Smooth muscle cell (in vitro differentiated cells): ENCODE measurements around the gene TMTC1. TPM values are rescaled to one million over a fixed set of nuclear protein-coding genes. Genes with fewer than 3 reads are reported as not detected.

Source experiments
- DNase-seq: peaks from one replicate; lab custom pipeline; 2025; ENCODE audit not compliant: unreplicated experiment; lab: John Stamatoyannopoulos, UW
- H2AFZ ChIP-seq: fragments of 200-600 bp; sonication (generic); 2 replicates; pipeline ENCODE4 v1.6.0; 2016; ENCODE audit warnings: antibody characterized with exemption, low read depth, mild to moderate bottlenecking
- H3F3A ChIP-seq: fragments of 200-600 bp; sonication (generic); 2 replicates; pipeline ENCODE4 v1.6.0; 2017; ENCODE audit warnings: antibody characterized with exemption, low read depth
- H3K27ac ChIP-seq: fragments of 200-600 bp; sonication (generic); 2 replicates; pipeline ENCODE4 v1.5.1; 2016; ENCODE audit warnings: low read depth, mild to moderate bottlenecking
- H3K27me3 ChIP-seq: fragments of 200-600 bp; sonication (generic); 2 replicates; pipeline ENCODE4 v1.6.1; 2016; ENCODE audit warnings: low read depth, mild to moderate bottlenecking
- H3K36me3 ChIP-seq: fragments of 200-600 bp; sonication (generic); 2 replicates; pipeline ENCODE4 v1.5.1; 2016; ENCODE audit warnings: low read depth
- H3K4me1 ChIP-seq: fragments of 200-600 bp; sonication (generic); 2 replicates; pipeline ENCODE4 v1.5.1; 2016; ENCODE audit warnings: low read depth
- H3K4me2 ChIP-seq: fragments of 200-600 bp; sonication (generic); 2 replicates; pipeline ENCODE4 v1.6.0; 2016; ENCODE audit warnings: mild to moderate bottlenecking
- H3K4me3 ChIP-seq: fragments of 200-600 bp; sonication (generic); 2 replicates; pipeline ENCODE4 v1.5.1; 2016; ENCODE audit warnings: mild to moderate bottlenecking
- H3K79me2 ChIP-seq: fragments of 200-600 bp; sonication (generic); 2 replicates; pipeline ENCODE4 v1.6.0; 2016; ENCODE audit warnings: low read depth, mild to moderate bottlenecking
- H3K9ac ChIP-seq: fragments of 200-600 bp; sonication (generic); 2 replicates; pipeline ENCODE4 v1.6.0; 2016; ENCODE audit warnings: low read depth
- H3K9me3 ChIP-seq: fragments of 200-600 bp; sonication (generic); replicated peaks from 2 replicates; pipeline ENCODE4 v1.5.1; 2016; ENCODE audit warnings: low read depth
- H4K20me1 ChIP-seq: fragments of 200-600 bp; sonication (generic); 2 replicates; pipeline ENCODE4 v1.6.0; 2016; ENCODE audit warnings: low read depth
- CTCF ChIP-seq: fragments of 200-600 bp; sonication (generic); IDR thresholded peaks from 2 replicates; pipeline ENCODE4 v1.5.1; 2017; ENCODE audit warnings: borderline replicate concordance, mild to moderate bottlenecking, antibody characterized with exemption; ENCODE audit not compliant: insufficient read depth, poor library complexity, severe bottlenecking
- WGBS: methylation state at CpG from one replicate; pipeline ENCODE4 v1.1.7; 2016; ENCODE audit warnings: low lambda C conversion rate; 5-methylcytosine and 5-hydroxymethylcytosine counted together
- polyA plus RNA-seq: library from polyadenylated mRNA; unstranded; fragments of >200 nt; fragmentation: Nextera tagmentation; extraction: Ambion mirVana; gene quantifications from 2 replicates; pipeline ENCODE4 v1.2.1, GENCODE V29; 2016
- total RNA-seq: library from RNA; depleted of rRNA; stranded (reverse); fragments of >200 nt; gene quantifications from 2 replicates; pipeline ENCODE4 v1.2.3, GENCODE V29; 2014

TMTC1 gene
- total and polyA plus RNA-seq, 2 experiments from 2014 or later = 3.5 to 8.7 TPM

DNA sequence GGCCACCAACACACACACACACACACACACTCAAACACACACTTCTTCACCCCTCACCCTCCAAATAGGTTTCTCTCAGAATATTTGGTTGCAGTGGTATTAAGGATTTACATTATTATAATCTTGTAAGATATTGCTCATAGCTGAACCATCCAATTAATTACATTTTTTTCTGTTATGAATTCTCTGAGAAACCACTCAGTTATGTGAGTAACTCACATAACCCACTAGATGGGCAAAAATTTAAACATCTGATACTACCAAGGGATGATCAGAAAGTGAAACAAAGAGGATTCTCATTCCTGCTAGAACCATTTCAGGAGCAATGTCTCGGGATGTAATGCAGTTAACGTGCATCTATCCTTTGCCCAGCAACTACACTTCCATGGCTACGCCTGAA lies 31.6 kb downstream of the TMTC1 start:
- H3K36me3 ChIP-seq = no peaks in the 10 kb centered on the region
- no peak overlapping the region for H2AFZ ChIP-seq
- no peak overlapping the region for H3K27ac ChIP-seq
- no peak overlapping the region for H3K9ac ChIP-seq
- H4K20me1 ChIP-seq = no peaks in the 10 kb centered on the region
- DNase-seq = no peak
- no peaks in the 10 kb centered on the region for H3K79me2 ChIP-seq
- H3F3A ChIP-seq = no peaks in the 10 kb centered on the region
- no peak overlapping the region for H3K4me2 ChIP-seq
- no peaks in the 10 kb centered on the region for H3K27me3 ChIP-seq
- no peak overlapping the region for H3K4me3 ChIP-seq
- WGBS = 94% methylated on average over 3 of the region's 3 CpGs
- TF ChIP-seq CTCF = no peak
- H3K4me1 ChIP-seq = no peaks in the 10 kb centered on the region
- H3K9me3 ChIP-seq = no peaks in the 10 kb centered on the region

DNA sequence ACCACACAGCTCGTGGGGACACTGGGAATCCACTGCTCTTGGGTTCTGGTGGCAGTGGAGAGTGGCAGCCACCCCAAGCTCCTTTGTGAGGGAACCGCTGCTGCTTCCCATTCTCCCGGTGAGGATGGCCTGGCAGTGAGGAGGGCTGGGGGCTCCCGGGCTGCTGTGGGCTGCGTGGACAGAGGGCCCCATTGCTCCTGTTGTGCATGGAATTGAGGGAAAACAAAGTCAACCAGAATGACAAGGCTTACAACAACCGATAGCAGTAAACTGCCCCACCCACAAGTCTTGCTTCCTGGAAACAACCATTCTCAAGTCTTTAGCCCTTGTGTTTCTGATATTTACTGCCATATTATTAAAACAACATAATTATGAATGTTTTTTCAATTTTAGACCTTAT lies 32.1 kb downstream of the TMTC1 start:
- Histone ChIP-seq H3K4me1 (no peaks in the 10 kb centered on the region), H3K4me3 (no peak overlapping the region), H3F3A (no peaks in the 10 kb centered on the region), H3K27me3 (no peaks in the 10 kb centered on the region), H3K27ac (no peak overlapping the region), H3K9ac (no peak overlapping the region), H3K4me2 (no peak overlapping the region), H4K20me1 (no peaks in the 10 kb centered on the region), H2AFZ (no peak overlapping the region), H3K36me3 (no peaks in the 10 kb centered on the region), H3K79me2 (no peaks in the 10 kb centered on the region), H3K9me3 (no peaks in the 10 kb centered on the region)
- DNase-seq = no peak
- WGBS = 89% methylated on average over 6 of the region's 6 CpGs
- TF ChIP-seq CTCF = no peak

- Histone ChIP-seq H3K9ac (no peak overlapping the region), H3K36me3 (no peaks in the 10 kb centered on the region), H3K9me3 (no peaks in the 10 kb centered on the region), H3K27me3 (no peaks in the 10 kb centered on the region), H3K79me2 (no peaks in the 10 kb centered on the region), H3K4me3 (no peak overlapping the region), H3K4me2 (no peak overlapping the region), H4K20me1 (no peaks in the 10 kb centered on the region), H3F3A (no peaks in the 10 kb centered on the region), H3K4me1 (no peaks in the 10 kb centered on the region), H3K27ac (no peak overlapping the region), H2AFZ (no peak overlapping the region)
- TF ChIP-seq CTCF = no peak
- no peak for DNase-seq
Measured at GRCh38 chr12:29750928-29751220, 32.9 kb downstream of the TMTC1 start.

GRCh38 chr12:29750131-29750927 lies 33.4 kb downstream of the TMTC1 start:
- Histone ChIP-seq H2AFZ (no peak overlapping the region), H3K9ac (no peak overlapping the region), H3K79me2 (no peaks in the 10 kb centered on the region), H3K4me3 (no peak overlapping the region), H3K4me2 (no peak overlapping the region), H4K20me1 (no peaks in the 10 kb centered on the region), H3K27me3 (no peaks in the 10 kb centered on the region), H3F3A (no peaks in the 10 kb centered on the region), H3K36me3 (no peaks in the 10 kb centered on the region), H3K4me1 (no peaks in the 10 kb centered on the region), H3K9me3 (no peaks in the 10 kb centered on the region), H3K27ac (no peak overlapping the region)
- 61% methylated on average over 1 of the region's 1 CpG for WGBS
- TF ChIP-seq CTCF = no peak
- no peak for DNase-seq
